H1 (cell line): ENCODE measurements around the gene HLA-DQA1. TPM values are rescaled to one million over a fixed set of nuclear protein-coding genes. Genes with fewer than 3 reads are reported as not detected.
"Not testable (repeated sequence)": the region's sequence is repeated elsewhere in the genome, so short reads cannot be mapped to it uniquely, and the experiment has no call there.

Experiments
- CTCF ChIA-PET: fragments of 300-600 bp; sonication (Branson Sonifier 250); formaldehyde crosslinking; loops from one replicate; lab custom pipeline; 2021; ENCODE audit not compliant: partially characterized antibody; lab: Charles Lee
- POLR2A ChIA-PET: fragments of 300-600 bp; sonication (Branson Sonifier 250); formaldehyde crosslinking; loops from one replicate; lab custom pipeline; 2021; ENCODE audit warnings: inconsistent platforms; ENCODE audit not compliant: partially characterized antibody; lab: Charles Lee
- DNase-seq, 2 experiments: peaks; one replicate each; pipeline versions ENCODE4 v3.0.0 to v3.0.0-alpha.2; 2010 to 2022; ENCODE audit warnings: low spot score in 2 of 2, low read depth in 1 of 2, mixed read lengths in 1 of 2
- FAIRE-seq: peaks from 2 replicates; lab custom pipeline; 2011; peaks lifted over from hg19 to GRCh38; lab: Jason Lieb, UNC
- H2AFZ ChIP-seq: 2 replicates; pipeline ENCODE4 v1.8.1; 2012; ENCODE audit warnings: low read length, inconsistent platforms
- H2AK5ac ChIP-seq: 2 replicates; pipeline ENCODE4 v1.6.1; 2013; ENCODE audit warnings: low read depth, low read length
- H2BK120ac ChIP-seq: replicated peaks from 2 replicates; pipeline ENCODE3; 2013; ENCODE audit warnings: low read depth, low read length, inconsistent platforms
- H2BK12ac ChIP-seq: 2 replicates; pipeline ENCODE4 v1.6.1; 2013; ENCODE audit warnings: low read depth, low read length
- H2BK15ac ChIP-seq: 2 replicates; pipeline ENCODE4 v1.6.1; 2013; ENCODE audit warnings: low read length
- H2BK20ac ChIP-seq: 2 replicates; pipeline ENCODE4 v1.6.1; 2013; ENCODE audit warnings: low read length
- H2BK5ac ChIP-seq: 2 replicates; pipeline ENCODE4 v1.6.1; 2013; ENCODE audit warnings: low read depth, low read length
- H3K14ac ChIP-seq: 2 replicates; pipeline ENCODE4 v1.6.1; 2013; ENCODE audit warnings: inconsistent platforms; ENCODE audit not compliant: insufficient read length
- H3K18ac ChIP-seq: 2 replicates; pipeline ENCODE4 v1.6.1; 2013; ENCODE audit warnings: low read length; ENCODE audit errors: extremely low read depth
- H3K23ac ChIP-seq: 2 replicates; pipeline ENCODE4 v1.6.1; 2013; ENCODE audit warnings: inconsistent platforms; ENCODE audit not compliant: insufficient read length
- H3K23me2 ChIP-seq: 2 replicates; pipeline ENCODE4 v1.6.1; 2013; ENCODE audit warnings: low read depth, low read length
- H3K27ac ChIP-seq: 2 replicates; pipeline ENCODE4 v1.6.1; 2011; ENCODE audit warnings: low read depth, low read length, inconsistent platforms
- H3K27me3 ChIP-seq, 4 experiments: replicated peaks in 1 of 4; 1 replicate in 1 of 4; 2 replicates in 3 of 4; pipeline versions ENCODE4 v1.6.1 to v1.8.1; 2011 to 2013; ENCODE audit warnings: low read length in 3 of 4, mild to moderate bottlenecking in 3 of 4, inconsistent platforms in 2 of 4, mixed read lengths in 2 of 4, moderate library complexity in 1 of 4; ENCODE audit not compliant: control insufficient read depth in 3 of 4, insufficient read depth in 3 of 4; ENCODE audit errors: extremely low read depth in 1 of 4
- H3K36me3 ChIP-seq, 4 experiments: 2 replicates each; pipeline versions ENCODE4 v1.6.1 to v1.8.1; 2011 to 2013; ENCODE audit warnings: mild to moderate bottlenecking in 4 of 4, low read length in 3 of 4, moderate library complexity in 2 of 4, control low read depth in 1 of 4, inconsistent platforms in 1 of 4; ENCODE audit not compliant: insufficient read depth in 4 of 4, control insufficient read depth in 2 of 4
- H3K4ac ChIP-seq: replicated peaks from 2 replicates; pipeline ENCODE3; 2013; ENCODE audit warnings: low read length, low read depth, mixed read lengths, inconsistent platforms; ENCODE audit not compliant: insufficient read length
- H3K4me1 ChIP-seq, 4 experiments: replicated peaks in 1 of 4; 1 replicate in 1 of 4; 2 replicates in 3 of 4; pipeline versions ENCODE4 v1.6.1 to v1.8.1; 2011 to 2013; ENCODE audit warnings: low read length in 3 of 4, inconsistent platforms in 2 of 4, mixed read lengths in 1 of 4; ENCODE audit not compliant: insufficient read depth in 4 of 4, control insufficient read depth in 3 of 4
- H3K4me2 ChIP-seq, 2 experiments: 2 replicates each; pipeline versions ENCODE4 v1.6.1 to v1.8.1; 2011 to 2013; ENCODE audit warnings: low read depth in 2 of 2, low read length in 2 of 2, control low read depth in 1 of 2, inconsistent platforms in 1 of 2, mild to moderate bottlenecking in 1 of 2; ENCODE audit not compliant: insufficient read depth in 1 of 2
- H3K4me3 ChIP-seq, 4 experiments: fragments of 200-600, 300-600 bp in 1 of 4; sonication (generic), shearing (Covaris generic), sonication (Bioruptor Twin) in 1 of 4; 2 replicates each; pipeline versions ENCODE4 v1.5.1 to v1.8.1; 2011 to 2016; ENCODE audit warnings: low read length in 4 of 4, low read depth in 3 of 4, control low read depth in 2 of 4, inconsistent platforms in 2 of 4, mild to moderate bottlenecking in 2 of 4, mixed read lengths in 1 of 4, moderate library complexity in 1 of 4; ENCODE audit not compliant: insufficient read depth in 2 of 4; ENCODE audit errors: extremely low read depth in 1 of 4
- H3K56ac ChIP-seq: replicated peaks from 2 replicates; pipeline ENCODE3; 2013; ENCODE audit warnings: low read depth, mild to moderate bottlenecking, mixed read lengths, low read length, inconsistent platforms; ENCODE audit not compliant: insufficient read length
- H3K79me1 ChIP-seq: 2 replicates; pipeline ENCODE4 v1.6.1; 2013; ENCODE audit warnings: low read depth, low read length, control low read depth
- H3K79me2 ChIP-seq, 2 experiments: 2 replicates each; pipeline versions ENCODE4 v1.6.1 to v1.8.1; 2012 to 2013; ENCODE audit warnings: low read length in 2 of 2, mild to moderate bottlenecking in 2 of 2, inconsistent platforms in 1 of 2; ENCODE audit not compliant: insufficient read depth in 2 of 2, control insufficient read depth in 1 of 2
- H3K9ac ChIP-seq, 4 experiments: replicated peaks in 1 of 4; 1 replicate in 1 of 4; 2 replicates in 3 of 4; pipeline versions ENCODE4 v1.6.1 to v1.8.1; 2011 to 2013; ENCODE audit warnings: low read depth in 3 of 4, low read length in 3 of 4, control low read depth in 2 of 4, mild to moderate bottlenecking in 2 of 4, moderate library complexity in 2 of 4, inconsistent platforms in 1 of 4; ENCODE audit errors: extremely low read depth in 1 of 4
- H3K9me3 ChIP-seq, 2 experiments: 2 replicates each; pipeline versions ENCODE4 v1.6.1 to v1.8.1; 2012 to 2013; ENCODE audit warnings: mild to moderate bottlenecking in 2 of 2, moderate library complexity in 2 of 2, control low read depth in 1 of 2, inconsistent platforms in 1 of 2, low read depth in 1 of 2, low read length in 1 of 2, mixed read lengths in 1 of 2; ENCODE audit not compliant: insufficient read depth in 2 of 2
- H4K20me1 ChIP-seq, 2 experiments: replicated peaks in 1 of 2; 2 replicates each; pipeline versions ENCODE3 to v1.8.1; 2011 to 2013; ENCODE audit warnings: inconsistent platforms in 2 of 2, low read length in 2 of 2, mild to moderate bottlenecking in 1 of 2; ENCODE audit not compliant: insufficient read depth in 2 of 2, control insufficient read depth in 1 of 2
- H4K5ac ChIP-seq: 2 replicates; pipeline ENCODE4 v1.6.1; 2013; ENCODE audit warnings: low read length, low read depth, mixed read lengths, inconsistent platforms; ENCODE audit not compliant: insufficient read length
- H4K8ac ChIP-seq: 2 replicates; pipeline ENCODE4 v1.8.0; 2013; ENCODE audit warnings: mild to moderate bottlenecking, moderate library complexity, low read length, inconsistent platforms; ENCODE audit not compliant: insufficient read depth; ENCODE audit errors: extremely low read depth
- H4K91ac ChIP-seq: replicated peaks from 2 replicates; pipeline ENCODE3; 2013; ENCODE audit warnings: low read length, mixed read lengths, inconsistent platforms; ENCODE audit not compliant: insufficient read length
- WGBS, 2 experiments: shearing (Covaris generic) in 1 of 2; methylation state at CpG; one replicate each; pipeline versions ENCODE4 v1.1.6 to v1.1.7; 2013 to 2015; ENCODE audit warnings: low lambda C conversion rate in 2 of 2, mixed read lengths in 2 of 2, inconsistent platforms in 1 of 2, low coverage in 1 of 2, missing lambda C conversion rate in 1 of 2; ENCODE audit not compliant: insufficient replicate concordance in 2 of 2, insufficient coverage in 1 of 2, insufficient read length in 1 of 2; ENCODE audit errors: extremely low coverage in 1 of 2, missing lambda C conversion rate in 1 of 2; 5-methylcytosine and 5-hydroxymethylcytosine counted together
- polyA plus RNA-seq, 7 experiments: library from polyadenylated mRNA; depleted of rRNA in 3 of 7; stranded (reverse) in 5 of 7; unstranded in 2 of 7; fragments of >200 nt in 5 of 7; fragments of 200-250 nt in 2 of 7; gene quantifications; 1 replicate in 5 of 7; 2 replicates in 1 of 7; 4 replicates in 1 of 7; pipeline versions ENCODE4 v1.2.1 to v1.2.3, GENCODE V29; 2011 to 2013; ENCODE audit warnings: missing spikeins in 2 of 7, mixed read lengths in 2 of 7
- total RNA-seq: library from RNA; stranded (reverse); fragmentation: NEBNext Ultra II Directional; extraction: Animal tissue kit (Norgen Biotek cat#: 25700); gene quantifications from 2 replicates; pipeline ENCODE4 v1.2.1, GENCODE V29; 2021

The HLA-DQA1 gene
- total and polyA plus RNA-seq, 2 of the 8 experiments (the other 6 are each of a cell fraction or from before 2014, with no cell fraction given) = 0.12 TPM; not detected in 1

- H4K91ac ChIP-seq, H3K4me2 ChIP-seq, H3K4me1 ChIP-seq, H3K9ac ChIP-seq, H2BK15ac ChIP-seq, H2BK120ac ChIP-seq, H2AK5ac ChIP-seq, H3K4ac ChIP-seq, FAIRE-seq, H3K18ac ChIP-seq, DNase-seq, H3K23ac ChIP-seq, H3K79me1 ChIP-seq, H4K8ac ChIP-seq, H3K79me2 ChIP-seq, POLR2A ChIA-PET, H3K23me2 ChIP-seq, H4K5ac ChIP-seq, H3K9me3 ChIP-seq, CTCF ChIA-PET, H3K4me3 ChIP-seq, H3K14ac ChIP-seq, H2BK20ac ChIP-seq, H3K27me3 ChIP-seq, H2AFZ ChIP-seq, H3K56ac ChIP-seq, H2BK12ac ChIP-seq, H2BK5ac ChIP-seq, H4K20me1 ChIP-seq, H3K27ac ChIP-seq, H3K36me3 ChIP-seq: not testable (repeated sequence)
- 90% methylated on average over 6 of the region's 10 CpGs; no CpG with 5 or more reads in 1 of the 2 experiments for WGBS, 2 experiments
Measured at GRCh38 chr6:32590713-32591112, 46.5 kb upstream of the HLA-DQA1 start.
